GM21390 (cell line): ENCODE results near the gene MUS81.

ENCODE experiments used
- ATAC-seq: cut with Tn5 transposase; IDR thresholded peaks from one replicate; pipeline ENCODE4 v1.9.1; 2021; ENCODE audit not compliant: unreplicated experiment

Gene MUS81

DNA sequence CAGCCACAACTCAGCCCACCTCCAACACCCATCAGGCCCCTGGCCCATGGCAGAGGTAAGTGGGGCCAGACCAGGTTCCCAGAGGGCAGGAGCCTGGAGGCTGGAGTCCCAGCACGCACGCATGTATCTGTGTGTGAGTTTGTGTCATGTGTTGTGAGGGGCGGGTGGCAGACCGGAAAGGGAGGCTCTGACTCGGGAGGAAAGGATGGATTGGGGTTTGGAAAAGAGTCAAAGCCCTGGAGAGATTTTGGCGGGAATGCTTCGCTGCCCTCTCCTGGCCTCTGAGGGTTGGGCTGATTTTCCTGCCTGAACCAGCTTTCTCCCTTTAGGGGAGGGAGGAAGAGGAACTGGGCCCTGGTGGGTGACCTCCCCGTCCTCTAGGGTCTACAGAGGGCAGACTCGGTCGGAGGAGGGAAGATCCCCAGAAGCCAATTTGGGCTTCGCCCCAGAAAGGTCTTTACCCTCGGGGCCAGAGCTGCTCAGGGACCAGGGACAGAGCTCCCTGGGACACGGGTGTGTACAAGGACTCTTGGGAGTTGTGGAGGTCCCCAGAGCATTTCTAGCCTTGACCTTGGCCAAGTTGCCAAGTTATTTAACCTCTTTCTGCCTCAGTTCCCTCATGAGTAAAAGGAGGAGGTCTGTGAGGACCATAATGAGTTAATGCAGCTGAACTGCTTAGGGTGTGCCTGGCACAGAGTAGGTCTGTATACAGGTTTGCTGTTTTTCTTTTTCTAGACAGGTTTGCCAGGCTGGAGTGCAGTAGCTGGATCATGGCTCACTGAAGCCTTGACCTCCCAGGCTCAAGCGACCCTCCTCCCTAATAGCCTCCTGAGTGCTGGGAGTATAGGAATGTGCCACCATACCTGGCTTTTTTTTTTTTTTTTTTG lies 51.7 kb downstream of the MUS81 start:
- ATAC-seq = no peak

DNA sequence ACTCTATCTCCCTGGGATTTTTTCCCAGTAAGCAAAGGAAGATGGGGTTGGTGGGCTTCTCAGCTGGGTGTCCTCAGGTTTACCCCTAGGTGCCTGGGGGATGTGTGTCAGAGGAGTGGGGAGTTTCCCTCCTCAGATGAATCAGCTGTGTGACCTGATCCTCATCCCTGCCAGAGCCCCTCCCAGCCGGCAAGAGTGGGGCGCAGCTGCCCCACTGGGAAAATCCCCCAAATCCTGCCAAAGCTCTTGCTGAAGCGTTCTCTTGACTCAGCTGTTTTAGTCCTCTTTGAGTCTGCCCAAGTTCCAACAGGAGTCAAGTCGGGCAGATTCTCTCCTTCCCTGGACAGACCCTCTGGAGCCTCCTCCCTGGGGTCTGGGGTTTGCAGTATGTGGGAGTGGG lies 52.6 kb downstream of the MUS81 start:
- no peak for ATAC-seq

- no peak for ATAC-seq
These were observed 55.0 kb downstream of the MUS81 start for GRCh38 chr11:65915101-65915820.

GRCh38 chr11:65915821-65916251 lies 55.6 kb downstream of the MUS81 start:
- ATAC-seq = no peak
